Activated CD4-positive, alpha-beta T cell treated with anti-CD3 and anti-CD28 coated beads, Interleukin-2, Interleukin-6, amounts not matched to agents 100 ng/mL and 50 ng/mL, durations not matched to agents 16 hours and 8 hours (primary cell): ENCODE data around the gene ENO3.

Experiments used
- DNase-seq: peaks from one replicate; pipeline ENCODE4 v3.0.0-alpha.2; 2020

The ENO3 gene

GRCh38 chr17:4938069-4938491, 12.8 kb upstream of the ENO3 start:
- no peak for DNase-seq

GRCh38 chr17:4938688-4939545, 12.0 kb upstream of the ENO3 start:
- DNase-seq = peak; percentile 22

- no peak for DNase-seq
These were observed 11.4 kb upstream of the ENO3 start for GRCh38 chr17:4939546-4939795.

- peak; percentile 99 for DNase-seq
These were observed 10.9 kb upstream of the ENO3 start, which contains the start of the genes RNF167 and SLC25A11 for GRCh38 chr17:4939796-4940554. TSS of gene RNF167 (plus strand) at chr17:4940268. CDS start at chr17:4940910, 642 bp downstream. TSS of gene SLC25A11 (minus strand) at chr17:4940046. CDS start at chr17:4939910, 136 bp downstream.

- peak; percentile 69 for DNase-seq
These were observed 10.2 kb upstream of the ENO3 start for GRCh38 chr17:4940555-4941318.

- DNase-seq = no peak
These were observed 9.7 kb upstream of the ENO3 start for GRCh38 chr17:4941319-4941610.

GRCh38 chr17:4942760-4943508, 8.0 kb upstream of the ENO3 start:
- DNase-seq = no peak

- DNase-seq = peak; percentile 86
These were observed 6.8 kb upstream of the ENO3 start for GRCh38 chr17:4944163-4944553.

- peak; percentile 53 for DNase-seq
These were observed 6.3 kb upstream of the ENO3 start for GRCh38 chr17:4944554-4945175.

GRCh38 chr17:4945176-4945943, 5.6 kb upstream of the ENO3 start:
- peak; percentile 93 for DNase-seq

- no peak for DNase-seq
These were observed 5.0 kb upstream of the ENO3 start for GRCh38 chr17:4945944-4946280.

- peak; percentile 23 for DNase-seq
These were observed 4.5 kb upstream of the ENO3 start for GRCh38 chr17:4946312-4946976.

- no peak for DNase-seq
These were observed 3.9 kb upstream of the ENO3 start for GRCh38 chr17:4947010-4947410.

- DNase-seq = peak; percentile 86
These were observed 3.3 kb upstream of the ENO3 start for GRCh38 chr17:4947411-4948165.

GRCh38 chr17:4948166-4948930, 2.6 kb upstream of the ENO3 start, which contains the start of gene PFN1:
TSS of gene PFN1 (minus strand) at chr17:4948530. CDS start at chr17:4948394, 136 bp downstream.
- DNase-seq = peak; percentile 95

- peak; percentile 88 for DNase-seq
These were observed 2.0 kb upstream of the ENO3 start for GRCh38 chr17:4948931-4949320.

- DNase-seq = peak; percentile 90
These were observed 1.4 kb upstream of the ENO3 start for GRCh38 chr17:4949321-4950074.

- DNase-seq = peak; percentile 47
These were observed 709 bp upstream of the ENO3 start for GRCh38 chr17:4950075-4950745.
